HG03064 (cell line): ENCODE results near the gene NRP2.

Experiments used
- ATAC-seq: cut with Tn5 transposase; IDR thresholded peaks from one replicate; pipeline ENCODE4 v1.9.1; 2021; ENCODE audit warnings: low read depth; ENCODE audit not compliant: unreplicated experiment

Gene NRP2

GRCh38 chr2:205682239-205682970 is at the start of gene NRP2:
Gene NRP2, plus strand, starts transcription at chr2:205682501. Its CDS starts 790 bp downstream, at chr2:205683291.
- ATAC-seq: peak; percentile 70

- no peak for ATAC-seq
These were observed 48.3 kb upstream of the NRP2 start for GRCh38 chr2:205633994-205634393.

GRCh38 chr2:205636549-205637319 is 45.6 kb upstream of the NRP2 start:
- no peak for ATAC-seq

GRCh38 chr2:205637320-205637602 is 45.0 kb upstream of the NRP2 start:
- ATAC-seq: no peak

- no peak for ATAC-seq
These were observed 44.4 kb upstream of the NRP2 start for GRCh38 chr2:205637779-205638503.

DNA sequence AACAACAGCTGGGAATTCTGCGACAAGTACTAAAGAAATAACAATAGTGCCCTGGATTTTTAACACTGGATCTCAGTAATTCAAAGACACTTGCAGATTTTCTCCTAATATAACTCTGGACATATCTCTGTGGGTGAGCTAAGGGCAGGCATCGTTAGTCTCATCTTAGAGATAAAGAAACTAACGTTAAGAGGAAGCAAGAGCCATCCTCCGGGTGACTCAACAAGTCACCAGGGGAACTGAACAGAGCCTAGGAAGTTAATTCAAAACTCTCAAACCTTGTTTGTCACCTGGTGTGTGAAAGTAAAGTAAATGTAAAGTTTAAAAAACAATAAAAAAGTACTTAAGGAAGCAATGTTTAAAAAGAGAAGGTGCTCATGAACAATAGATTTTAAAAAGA is 41.6 kb upstream of the NRP2 start:
- ATAC-seq: no peak

- ATAC-seq: no peak
These were observed 39.5 kb upstream of the NRP2 start for GRCh38 chr2:205642599-205643356.

DNA sequence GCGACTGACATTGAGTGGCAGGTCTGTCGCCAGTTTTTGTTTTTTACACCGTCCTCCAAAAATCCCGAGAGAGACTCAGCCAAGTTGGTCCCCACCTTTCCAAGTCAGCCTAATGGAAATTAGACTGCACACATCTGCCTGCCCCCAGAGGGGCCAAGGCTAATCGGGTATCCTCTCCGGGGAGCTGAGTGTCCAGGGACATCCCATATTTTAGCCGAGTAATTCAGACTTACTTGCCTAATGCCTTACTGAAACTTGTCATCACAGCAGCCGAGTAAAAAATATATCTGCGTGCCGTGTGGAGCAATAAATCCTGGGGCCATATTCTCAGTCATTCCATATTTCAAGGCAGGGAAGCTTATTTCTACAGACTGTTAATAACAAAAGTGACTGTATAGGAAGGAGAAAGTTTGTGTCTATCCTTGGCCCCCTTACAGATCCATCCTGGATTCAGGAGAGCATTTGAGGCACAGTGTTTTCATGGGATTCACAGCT is 38.9 kb upstream of the NRP2 start:
- ATAC-seq: no peak

GRCh38 chr2:205644018-205644417 is 38.3 kb upstream of the NRP2 start:
- ATAC-seq: no peak

- peak; percentile 95 for ATAC-seq
These were observed 35.6 kb upstream of the NRP2 start for GRCh38 chr2:205646680-205647079.

GRCh38 chr2:205650450-205650849 is 31.9 kb upstream of the NRP2 start:
- no peak for ATAC-seq

GRCh38 chr2:205650931-205651330 is 31.4 kb upstream of the NRP2 start:
- no peak for ATAC-seq

DNA sequence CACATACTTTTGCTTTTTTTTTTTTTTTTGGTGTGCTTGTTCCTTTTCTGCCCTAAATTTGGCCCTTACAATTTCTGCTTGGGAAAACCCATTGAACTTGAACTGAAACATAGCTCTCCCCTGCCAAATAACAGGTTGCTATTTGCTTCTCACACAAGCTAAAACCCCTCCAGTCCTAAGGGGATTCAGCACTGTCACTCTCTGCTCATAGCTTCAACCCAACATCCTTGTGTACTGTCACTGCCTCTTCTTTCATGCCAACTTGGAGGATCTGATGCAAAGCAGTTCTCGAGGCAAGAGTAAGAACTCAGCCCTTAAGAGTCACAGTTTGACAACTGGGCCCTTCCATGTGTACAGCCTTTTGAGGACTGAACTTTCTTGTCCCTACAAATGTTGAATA is 30.6 kb upstream of the NRP2 start:
- no peak for ATAC-seq

DNA sequence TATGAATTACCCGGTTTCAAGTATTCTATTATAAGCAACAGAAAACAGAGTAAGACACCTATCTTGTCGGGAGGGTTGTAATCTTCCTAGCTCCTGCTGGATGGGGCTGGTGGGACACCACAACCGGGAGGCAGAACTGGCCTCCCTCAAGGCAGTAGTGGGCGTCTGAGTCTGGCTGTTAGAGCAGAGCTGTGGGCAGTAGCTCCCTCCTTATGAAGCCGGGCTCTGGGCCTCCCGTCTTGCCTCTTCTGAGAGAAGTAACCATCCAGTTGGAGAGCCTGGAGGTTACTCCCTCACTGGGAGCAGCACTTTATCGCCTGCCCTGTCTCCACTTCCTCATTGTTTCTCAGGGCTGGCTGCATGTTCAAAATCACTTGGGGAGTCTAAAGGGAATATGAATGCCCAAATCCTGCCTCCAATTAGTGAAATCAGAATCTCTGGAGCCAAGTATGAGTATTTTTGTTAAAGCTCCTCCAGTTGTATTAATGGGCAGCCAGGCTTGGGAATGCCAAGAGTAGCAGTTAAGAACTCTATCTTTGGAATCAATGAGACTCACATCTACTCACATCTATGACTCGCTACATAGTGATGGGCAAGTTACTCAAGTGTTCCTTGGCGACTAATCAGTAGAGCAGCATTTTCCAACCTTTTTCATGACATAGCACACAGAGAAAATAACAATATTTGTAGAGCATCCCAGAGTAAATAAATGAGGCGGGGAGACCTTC is 27.3 kb upstream of the NRP2 start:
- no peak for ATAC-seq

DNA sequence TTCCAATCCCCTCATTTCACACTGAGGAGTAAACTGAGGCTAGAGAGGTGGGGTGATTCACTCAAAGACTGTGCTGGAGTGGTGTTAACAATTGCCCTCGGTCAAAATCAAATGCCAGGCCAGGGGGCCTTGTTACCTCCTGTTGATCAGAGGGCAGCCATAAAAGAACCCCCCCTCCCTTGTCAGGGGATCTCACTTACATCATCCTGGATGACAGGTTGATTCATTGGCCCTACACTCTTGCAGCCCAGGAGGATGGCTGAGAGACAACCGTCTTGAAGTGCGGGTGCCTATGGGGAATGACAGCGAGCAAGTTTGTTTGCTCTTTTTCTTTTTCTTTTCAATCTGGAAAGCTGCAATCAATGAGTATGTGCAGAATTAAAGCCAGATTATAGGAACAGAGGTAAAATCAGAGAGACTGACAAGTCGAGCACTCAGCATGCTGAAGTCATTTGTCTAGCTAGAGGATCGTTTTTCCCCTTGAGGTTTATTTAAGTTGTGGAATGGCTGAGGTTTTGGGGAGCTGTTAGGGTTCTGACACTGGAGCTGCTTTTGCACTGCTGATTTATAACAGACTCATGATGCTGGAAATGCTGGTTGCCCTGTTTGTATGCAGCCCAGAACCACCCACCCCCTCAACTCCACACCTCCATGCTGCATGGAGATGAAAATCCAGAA is 26.4 kb upstream of the NRP2 start:
- ATAC-seq: no peak

- no peak for ATAC-seq
These were observed 25.8 kb upstream of the NRP2 start for GRCh38 chr2:205656461-205656860.

GRCh38 chr2:205656941-205657340 is 25.4 kb upstream of the NRP2 start:
- no peak for ATAC-seq

- ATAC-seq: no peak
These were observed 24.7 kb upstream of the NRP2 start for GRCh38 chr2:205657579-205657978.

- ATAC-seq: no peak
These were observed 24.2 kb upstream of the NRP2 start for GRCh38 chr2:205658068-205658467.

GRCh38 chr2:205658572-205658971 is 23.7 kb upstream of the NRP2 start:
- no peak for ATAC-seq
